Stimulated activated CD8-positive, alpha-beta memory T cell treated with anti-CD3 and anti-CD28 coated beads, Interleukin-7, amount 100 ng/mL, for 48 hours (primary cell): ENCODE data around the gene PPP1R2.
"Not testable (repeated sequence)": the region's sequence is repeated elsewhere in the genome, so short reads cannot be mapped to it uniquely, and the experiment has no call there.

Experiments used
- DNase-seq, 2 donors: peaks; one replicate each; pipeline ENCODE4 v3.0.0-alpha.2; 2020; ENCODE audit warnings: low read depth in 1 of 2; ENCODE audit errors: extremely low read depth in 1 of 2

The PPP1R2 gene

GRCh38 chr3:195542698-195543499 is at the start of gene PPP1R2:
Gene PPP1R2 (minus strand): TSS chr3:195543325. CDS start chr3:195543025, 300 bp downstream.
- DNase-seq = peak; percentile 81 to 84

- DNase-seq = no peak
Observed at GRCh38 chr3:195591852-195592251, 48.7 kb upstream of the PPP1R2 start.

- no peak for DNase-seq
Observed at GRCh38 chr3:195591220-195591619, 48.1 kb upstream of the PPP1R2 start.

- DNase-seq = not testable (repeated sequence)
Observed at GRCh38 chr3:195590381-195590780, 47.3 kb upstream of the PPP1R2 start.

- not testable (repeated sequence) for DNase-seq
Observed at GRCh38 chr3:195589796-195590195, 46.7 kb upstream of the PPP1R2 start.

GRCh38 chr3:195587824-195588223 is 44.7 kb upstream of the PPP1R2 start:
- DNase-seq = no peak

GRCh38 chr3:195587406-195587805 is 44.3 kb upstream of the PPP1R2 start:
- DNase-seq = no peak

- DNase-seq = no peak
Observed at GRCh38 chr3:195584543-195584870, 41.4 kb upstream of the PPP1R2 start.

GRCh38 chr3:195583831-195584542 is 40.9 kb upstream of the PPP1R2 start, which contains the start of gene APOD:
Gene APOD (minus strand): TSS chr3:195583940. CDS start chr3:195579461, 4,479 bp downstream.
- no peak for DNase-seq

- no peak for DNase-seq
Observed at GRCh38 chr3:195582947-195583346, 39.8 kb upstream of the PPP1R2 start.

- DNase-seq = no peak
Observed at GRCh38 chr3:195580744-195581443, 37.8 kb upstream of the PPP1R2 start.

- no peak for DNase-seq
Observed at GRCh38 chr3:195579281-195579680, 36.2 kb upstream of the PPP1R2 start.

GRCh38 chr3:195578565-195578964 is 35.4 kb upstream of the PPP1R2 start:
- DNase-seq = no peak

- no peak for DNase-seq
Observed at GRCh38 chr3:195577645-195578177, 34.6 kb upstream of the PPP1R2 start.

- DNase-seq = no peak
Observed at GRCh38 chr3:195574497-195575304, 31.6 kb upstream of the PPP1R2 start.

GRCh38 chr3:195573611-195574496 is 30.7 kb upstream of the PPP1R2 start:
- DNase-seq = no peak

- DNase-seq = no peak
Observed at GRCh38 chr3:195571361-195571760, 28.2 kb upstream of the PPP1R2 start.

GRCh38 chr3:195570912-195571311 is 27.8 kb upstream of the PPP1R2 start:
- DNase-seq = no peak

- no peak for DNase-seq
Observed at GRCh38 chr3:195570344-195570743, 27.2 kb upstream of the PPP1R2 start.
